ENCODE data around the gene C17orf67. TPM values are rescaled to one million over a fixed set of nuclear protein-coding genes. Genes with fewer than 3 reads are reported as not detected.

C17orf67 gene, protein sequence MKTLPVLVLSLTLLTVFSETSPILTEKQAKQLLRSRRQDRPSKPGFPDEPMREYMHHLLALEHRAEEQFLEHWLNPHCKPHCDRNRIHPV
- polyA plus RNA-seq (0.33 to 0.52 TPM (median 0.46 TPM) in 3 replicates), polyA minus RNA-seq (0.19 to 0.39 TPM (median 0.36 TPM) in 3 replicates)
- polyA plus RNA-seq (2011; ENCODE audit: low read depth), result 3.0 TPM
- 0.23 and 0.31 TPM in 2 replicates for polyA plus RNA-seq (2011; cell fraction: cytosol; rRNA removed)
- polyA plus RNA-seq (2011; cell fraction: nucleus; rRNA removed), result 1.4 and 1.6 TPM in 2 replicates
- 0.46 and 0.87 TPM in 2 replicates for polyA plus RNA-seq (2012; ENCODE audit: low replicate concordance)
- not detected for polyA minus RNA-seq (2011; cell fraction: cytosol; rRNA and poly(A)+ RNA removed)
- polyA minus RNA-seq (2011; cell fraction: nucleus; rRNA and poly(A)+ RNA removed), result not detected in 2 replicates

DNA sequence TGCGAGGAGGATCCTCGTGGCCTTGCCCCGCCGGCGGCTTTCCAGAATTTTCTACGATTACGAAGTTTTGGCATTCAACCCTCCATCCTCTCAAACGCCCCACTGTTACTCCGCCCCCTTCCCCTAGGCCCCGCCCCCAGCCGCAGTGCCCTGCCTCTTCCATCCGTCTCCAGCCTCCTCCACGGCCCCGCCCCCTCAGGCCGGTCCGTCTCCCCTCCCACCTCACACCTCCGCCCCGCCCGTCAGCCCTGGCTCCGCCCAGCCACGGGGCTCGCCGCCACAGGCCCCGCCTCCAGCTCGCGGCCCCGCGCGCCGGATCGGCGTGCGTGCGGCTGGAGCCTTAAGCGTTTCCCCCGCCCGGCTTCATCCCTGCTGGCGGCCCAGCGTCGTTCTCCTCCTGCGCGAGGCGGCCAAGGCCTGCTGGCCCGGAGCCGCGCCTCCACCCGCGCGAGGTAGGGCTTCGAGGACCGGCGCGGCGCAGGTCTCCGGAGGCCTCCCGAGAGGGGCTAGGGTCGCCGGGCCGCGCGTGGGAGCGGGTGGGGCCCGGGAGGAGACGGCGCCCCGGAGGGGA is at the start of gene C17orf67, which contains the start of gene DGKE:
TSS of gene C17orf67 (minus strand) at position 112 of the 571 bp plus-strand sequence. CDS start 18,110 bp downstream, outside the sequence.
TSS of gene DGKE (plus strand) at position 343 of the 571 bp plus-strand sequence. CDS start 645 bp downstream, outside the sequence.
- Histone ChIP-seq H3K27me3 (ENCODE audit: control insufficient read depth, extremely low read depth, insufficient read depth, low read length) (no peaks in the 10 kb centered on the region), H3K36me3 (ENCODE audit: control insufficient read depth in 2 of 2, extremely low read depth in 1 of 2, insufficient read depth in 2 of 2, low read length in 2 of 2) (peaks cover 2 to 9% of the 10 kb centered on the region in 2 experiments), H3K9me1 (ENCODE audit: control insufficient read depth, extremely low read depth, insufficient read depth, low read length) (peaks cover 4% of the 10 kb centered on the region), H2AFZ (ENCODE audit: control insufficient read depth, low read length) (peak within 1 kb of the TSS; percentile 96), H3K9me3 (ENCODE audit: control insufficient read depth, low read depth, low read length) (no peaks in the 10 kb centered on the region), H3K27ac (ENCODE audit: control insufficient read depth, insufficient read depth, low read length) (peak within 1 kb of the TSS; percentile 67), H3K4me3 (ENCODE audit: control insufficient read depth in 2 of 3, extremely low read depth in 1 of 3, insufficient read depth in 2 of 3, low read depth in 1 of 3, low read length in 3 of 3) (peak within 1 kb of the TSS; percentile 76 to 90 (median 89)), H4K20me1 (ENCODE audit: control insufficient read depth, extremely low read depth, insufficient read depth, low read length) (no peaks in the 10 kb centered on the region), H3K9ac (ENCODE audit: control insufficient read depth, extremely low read depth, insufficient read depth, low read length) (peak within 1 kb of the TSS; percentile 82), H3K4me2 (ENCODE audit: control insufficient read depth, extremely low read depth, insufficient read depth, low read depth, low read length) (peak within 1 kb of the TSS; percentile 98), H3K4me1 (ENCODE audit: control insufficient read depth, extremely low read depth, insufficient read depth, low read length) (peaks cover 35% of the 10 kb centered on the region), H3K79me2 (ENCODE audit: control insufficient read depth, insufficient read depth, low read length) (peaks cover 41% of the 10 kb centered on the region)
- dilution Hi-C loops (cut with MboI; ENCODE audit: extremely low pct_ligation_motif_present, low sequenced_read_pairs), result no loop called here
- TF ChIP-seq EZH2 (IDR thresholded peaks at IDR 0.05; ENCODE audit: low read length), result no peak
- TF ChIP-seq, protein P1, sequence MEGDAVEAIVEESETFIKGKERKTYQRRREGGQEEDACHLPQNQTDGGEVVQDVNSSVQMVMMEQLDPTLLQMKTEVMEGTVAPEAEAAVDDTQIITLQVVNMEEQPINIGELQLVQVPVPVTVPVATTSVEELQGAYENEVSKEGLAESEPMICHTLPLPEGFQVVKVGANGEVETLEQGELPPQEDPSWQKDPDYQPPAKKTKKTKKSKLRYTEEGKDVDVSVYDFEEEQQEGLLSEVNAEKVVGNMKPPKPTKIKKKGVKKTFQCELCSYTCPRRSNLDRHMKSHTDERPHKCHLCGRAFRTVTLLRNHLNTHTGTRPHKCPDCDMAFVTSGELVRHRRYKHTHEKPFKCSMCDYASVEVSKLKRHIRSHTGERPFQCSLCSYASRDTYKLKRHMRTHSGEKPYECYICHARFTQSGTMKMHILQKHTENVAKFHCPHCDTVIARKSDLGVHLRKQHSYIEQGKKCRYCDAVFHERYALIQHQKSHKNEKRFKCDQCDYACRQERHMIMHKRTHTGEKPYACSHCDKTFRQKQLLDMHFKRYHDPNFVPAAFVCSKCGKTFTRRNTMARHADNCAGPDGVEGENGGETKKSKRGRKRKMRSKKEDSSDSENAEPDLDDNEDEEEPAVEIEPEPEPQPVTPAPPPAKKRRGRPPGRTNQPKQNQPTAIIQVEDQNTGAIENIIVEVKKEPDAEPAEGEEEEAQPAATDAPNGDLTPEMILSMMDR (optimal IDR thresholded peaks at IDR 0.05 in 1 of 3, IDR thresholded peaks at IDR 0.05 in 1 of 3, conservative IDR thresholded peaks at IDR 0.05 in 1 of 3; ENCODE audit: extremely low read depth in 1 of 3, insufficient read depth in 2 of 3, low read length in 3 of 3), result no peak
- DNase-seq (ENCODE audit: low read depth, low spot score), result peak; percentile 50
- no peak for FAIRE-seq

DNA sequence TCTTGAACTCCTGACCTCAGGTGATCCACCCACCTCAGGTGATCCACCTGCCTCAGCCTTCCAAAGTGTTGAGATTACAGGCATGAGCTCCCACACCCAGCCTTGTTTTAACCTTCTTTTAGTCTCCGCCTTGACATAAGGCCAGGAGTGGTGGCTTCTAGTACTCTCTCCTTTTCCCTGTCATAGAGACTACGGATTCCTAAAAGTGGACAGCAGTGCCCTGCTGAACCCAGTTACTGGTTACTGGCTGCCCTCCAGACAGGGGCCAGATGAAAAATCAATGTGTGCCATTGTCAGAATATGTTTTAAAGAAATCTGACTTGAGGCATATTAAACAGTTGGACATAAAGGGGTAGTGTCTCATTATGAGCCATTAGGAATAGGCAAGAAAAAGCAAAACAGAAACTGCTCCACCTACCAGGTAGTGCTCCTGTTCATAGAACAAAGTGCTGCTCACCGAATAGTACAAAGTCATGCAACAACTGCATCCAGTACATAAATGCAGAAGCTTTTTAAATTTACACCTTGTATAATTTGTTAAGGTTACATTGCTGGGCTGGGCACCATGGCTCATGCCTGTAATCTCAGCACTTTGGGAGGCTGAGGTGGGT is 48.1 kb upstream of the C17orf67 start:
- Histone ChIP-seq H4K20me1 (ENCODE audit: control insufficient read depth, extremely low read depth, insufficient read depth, low read length) (peaks cover 3% of the 10 kb centered on the region), H3K27ac (ENCODE audit: control insufficient read depth, insufficient read depth, low read length) (no peak overlapping the region), H3K4me2 (ENCODE audit: control insufficient read depth, extremely low read depth, insufficient read depth, low read depth, low read length) (no peak overlapping the region), H3K36me3 (ENCODE audit: control insufficient read depth in 2 of 2, extremely low read depth in 1 of 2, insufficient read depth in 2 of 2, low read length in 2 of 2) (peaks cover 0 to 3% of the 10 kb centered on the region in 2 experiments), H3K4me1 (ENCODE audit: control insufficient read depth, extremely low read depth, insufficient read depth, low read length) (no peaks in the 10 kb centered on the region), H3K27me3 (ENCODE audit: control insufficient read depth, extremely low read depth, insufficient read depth, low read length) (no peaks in the 10 kb centered on the region), H3K9me3 (ENCODE audit: control insufficient read depth, low read depth, low read length) (no peaks in the 10 kb centered on the region), H3K4me3 (ENCODE audit: control insufficient read depth in 2 of 3, extremely low read depth in 1 of 3, insufficient read depth in 2 of 3, low read depth in 1 of 3, low read length in 3 of 3) (no peak overlapping the region), H3K79me2 (ENCODE audit: control insufficient read depth, insufficient read depth, low read length) (no peaks in the 10 kb centered on the region), H2AFZ (ENCODE audit: control insufficient read depth, low read length) (no peak overlapping the region), H3K9me1 (ENCODE audit: control insufficient read depth, extremely low read depth, insufficient read depth, low read length) (no peaks in the 10 kb centered on the region), H3K9ac (ENCODE audit: control insufficient read depth, extremely low read depth, insufficient read depth, low read length) (no peak overlapping the region)
- FAIRE-seq, result no peak
- dilution Hi-C loops (cut with MboI; ENCODE audit: extremely low pct_ligation_motif_present, low sequenced_read_pairs), result no loop called here
- no peak for DNase-seq (ENCODE audit: low read depth, low spot score)
- TF ChIP-seq EZH2 (IDR thresholded peaks at IDR 0.05; ENCODE audit: low read length), result no peak
- TF ChIP-seq, protein P1 (optimal IDR thresholded peaks at IDR 0.05 in 1 of 3, IDR thresholded peaks at IDR 0.05 in 1 of 3, conservative IDR thresholded peaks at IDR 0.05 in 1 of 3; ENCODE audit: extremely low read depth in 1 of 3, insufficient read depth in 2 of 3, low read length in 3 of 3), result no peak

Measured in keratinocyte (primary cell).